NCI-H82 treated with DMSO at 0.1 percent for 48 hours (cell line): ENCODE measurements around the gene OR4C11.

Source experiments
- DNase-seq: peaks from one replicate; lab custom pipeline; 2025; ENCODE audit not compliant: unreplicated experiment; lab: John Stamatoyannopoulos, UW

OR4C11 gene

DNA sequence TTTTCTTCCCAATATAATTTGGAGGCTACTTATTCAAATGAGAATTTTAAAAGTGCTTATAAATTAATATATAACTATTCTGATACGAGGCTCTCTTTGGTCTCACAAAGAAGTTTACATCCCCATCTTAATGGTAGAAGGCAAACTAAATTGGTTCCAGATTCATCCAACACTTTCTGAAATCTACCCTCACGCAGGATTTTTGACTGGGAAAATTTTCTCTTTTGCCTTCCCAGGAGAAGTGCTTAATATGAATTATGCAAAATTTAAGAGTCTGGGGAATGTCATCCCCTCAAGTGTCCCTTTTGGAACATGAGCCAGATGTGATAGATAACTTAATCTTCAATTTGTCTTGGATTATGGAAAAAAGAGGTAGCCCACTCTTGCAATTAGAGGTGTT lies at the start of gene OR4C11:
OR4C11 (minus strand) TSS at position 101 of the 400 bp plus-strand sequence. CDS start 3,272 bp downstream, outside the sequence.
- no peak for DNase-seq

DNA sequence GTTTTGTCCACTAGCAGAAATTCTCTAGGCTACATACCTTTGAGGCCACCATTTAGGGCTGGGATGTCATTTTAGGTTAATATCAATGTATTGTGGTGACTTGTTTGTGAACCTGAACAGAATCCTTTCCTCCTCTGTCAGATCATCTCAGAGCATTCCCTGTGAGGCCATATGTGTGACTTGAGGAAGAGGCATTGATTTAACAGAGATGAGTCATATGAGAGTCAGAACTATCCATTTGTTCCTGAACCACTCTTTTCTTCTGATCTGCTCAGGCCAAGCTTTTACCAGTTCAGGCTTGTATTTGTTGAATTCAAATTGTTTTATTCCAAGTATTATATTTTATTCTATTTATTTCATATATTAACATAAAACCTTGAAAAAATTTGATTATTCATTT lies 47.7 kb upstream of the OR4C11 start:
- no peak for DNase-seq

- no peak for DNase-seq
Observed at GRCh38 chr11:55652560-55652959, 45.1 kb upstream of the OR4C11 start.

- DNase-seq, result no peak
Observed at GRCh38 chr11:55648027-55648426, 40.6 kb upstream of the OR4C11 start, which contains the start of gene OR4S2. OR4S2 (plus strand) TSS chr11:55648327; CDS start chr11:55650904, 2,577 bp downstream.

DNA sequence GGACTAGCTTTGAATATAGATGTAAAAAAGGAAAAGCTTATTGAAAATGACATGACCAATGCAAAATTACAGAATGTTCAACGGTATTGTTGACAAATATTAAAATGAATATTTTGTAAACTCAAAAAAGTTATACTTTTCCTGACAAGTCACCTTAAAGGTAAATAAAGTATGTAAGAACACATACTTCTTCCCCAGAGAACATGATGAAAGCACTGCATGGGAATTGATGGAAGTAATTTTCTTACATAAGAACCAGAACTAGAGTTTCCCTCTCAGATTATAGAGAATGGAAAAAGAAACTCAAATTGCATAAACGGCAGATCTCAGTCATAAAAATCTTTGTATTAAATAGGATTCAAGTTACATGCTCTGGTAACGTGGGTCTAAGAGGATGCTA lies 27.4 kb upstream of the OR4C11 start, which contains the start of gene OR4P4:
OR4P4 (plus strand) TSS at position 301 of the 400 bp plus-strand sequence.
- DNase-seq, result no peak

- DNase-seq, result no peak
Observed at GRCh38 chr11:55624531-55624930, 17.1 kb upstream of the OR4C11 start.

GRCh38 chr11:55572548-55572947 lies 34.9 kb downstream of the OR4C11 start:
- no peak for DNase-seq

DNA sequence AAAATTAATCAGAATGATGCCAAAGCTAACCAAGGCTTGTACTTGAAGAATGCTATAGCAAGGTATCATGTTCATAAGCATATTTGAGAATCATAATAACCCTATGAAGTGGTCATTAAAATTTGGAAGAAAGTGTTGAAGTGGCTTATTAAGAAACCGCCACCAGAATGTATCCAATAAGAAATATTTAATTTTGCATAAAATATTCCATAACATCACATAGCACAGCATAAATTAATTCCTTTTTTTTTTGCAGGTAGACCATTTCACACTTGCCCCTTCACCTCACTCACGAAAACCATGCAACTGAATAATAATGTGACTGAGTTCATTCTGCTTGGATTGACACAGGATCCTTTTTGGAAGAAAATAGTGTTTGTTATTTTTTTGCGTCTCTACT lies 35.6 kb downstream of the OR4C11 start, which contains the start of gene OR4C16:
OR4C16 (plus strand) TSS at position 301 of the 400 bp plus-strand sequence; CDS start at position 301, 0 bp downstream.
- no peak for DNase-seq

GRCh38 chr11:55554169-55554568 lies 53.3 kb downstream of the OR4C11 start, which contains the start of gene OR4C15:
OR4C15 (plus strand) TSS chr11:55554469; CDS start chr11:55554469, 0 bp downstream.
- DNase-seq, result no peak
